GM23338 (cell line): ENCODE data around the gene KCNMA1. TPM values are rescaled to one million over a fixed set of nuclear protein-coding genes. Genes with fewer than 3 reads are reported as not detected.

Source experiments
- ATAC-seq: fragments of 200-7000 bp; cut with Tn5 transposase; 3 replicates; pipeline ENCODE4 v1.9.1; 2020
- DNase-seq: peaks from one replicate; pipeline ENCODE4 v3.0.0-alpha.2; 2015; ENCODE audit warnings: low spot score
- H2AFZ ChIP-seq: fragments of 200-600 bp; sonication (generic); 2 replicates; pipeline ENCODE4 v1.8.0; 2016; ENCODE audit warnings: antibody characterized with exemption, mild to moderate bottlenecking, moderate library complexity
- H3F3A ChIP-seq: fragments of 200-600 bp; sonication (generic); replicated peaks from 2 replicates; pipeline ENCODE4 v1.8.0; 2017; ENCODE audit warnings: antibody characterized with exemption, mixed run types, low read depth
- H3K27ac ChIP-seq: fragments of 200-600 bp; sonication (generic); 2 replicates; pipeline ENCODE4 v1.6.1; 2016; ENCODE audit warnings: low read depth
- H3K27me3 ChIP-seq: fragments of 200-600 bp; sonication (generic); 2 replicates; pipeline ENCODE4 v1.8.0; 2016; ENCODE audit warnings: mild to moderate bottlenecking, mixed run types, moderate library complexity; ENCODE audit not compliant: insufficient read depth
- H3K36me3 ChIP-seq: fragments of 200-600 bp; sonication (generic); 2 replicates; pipeline ENCODE4 v1.8.0; 2016; ENCODE audit warnings: mild to moderate bottlenecking; ENCODE audit not compliant: insufficient read depth
- H3K4me1 ChIP-seq: fragments of 200-600 bp; sonication (generic); 2 replicates; pipeline ENCODE4 v1.8.0; 2016; ENCODE audit warnings: mild to moderate bottlenecking, moderate library complexity; ENCODE audit not compliant: insufficient read depth
- H3K4me2 ChIP-seq: fragments of 200-600 bp; sonication (generic); 2 replicates; pipeline ENCODE4 v1.7.1; 2017; ENCODE audit warnings: mixed run types
- H3K4me3 ChIP-seq: fragments of 200-600 bp; sonication (generic); 2 replicates; pipeline ENCODE4 v1.6.1; 2016; ENCODE audit warnings: mixed run types
- H3K79me2 ChIP-seq: fragments of 200-600 bp; sonication (generic); replicated peaks from 2 replicates; pipeline ENCODE4 v1.8.0; 2017; ENCODE audit warnings: mild to moderate bottlenecking; ENCODE audit not compliant: insufficient read depth
- H3K9me2 ChIP-seq: fragments of 200-600 bp; sonication (generic); 2 replicates; pipeline ENCODE4 v1.8.0; 2017; ENCODE audit not compliant: insufficient read depth
- H4K20me1 ChIP-seq: fragments of 200-600 bp; sonication (generic); replicated peaks from 2 replicates; pipeline ENCODE4 v1.8.0; 2017; ENCODE audit warnings: mild to moderate bottlenecking; ENCODE audit not compliant: insufficient read depth
- H3K27ac Mint-ChIP-seq: 2 replicates; pipeline ENCODE4 v1.8.0; 2020; ENCODE audit warnings: inconsistent platforms, mild to moderate bottlenecking, moderate library complexity, mixed read lengths
- H3K27me3 Mint-ChIP-seq: 3 replicates; pipeline ENCODE4 v1.8.0; 2022; ENCODE audit warnings: low read depth, mild to moderate bottlenecking, moderate library complexity, mixed read lengths, inconsistent platforms; ENCODE audit not compliant: insufficient read depth, poor library complexity
- H3K36me3 Mint-ChIP-seq: 3 replicates; pipeline ENCODE4 v1.8.0; 2021; ENCODE audit warnings: low read depth, mild to moderate bottlenecking, inconsistent platforms, moderate library complexity, mixed read lengths
- H3K4me1 Mint-ChIP-seq: 3 replicates; pipeline ENCODE4 v1.8.0; 2020; ENCODE audit warnings: mild to moderate bottlenecking, inconsistent platforms, mixed read lengths
- H3K4me3 Mint-ChIP-seq: 3 replicates; pipeline ENCODE4 v1.8.0; 2021; ENCODE audit warnings: moderate library complexity, mild to moderate bottlenecking, inconsistent platforms, mixed read lengths
- H3K9me3 Mint-ChIP-seq: 3 replicates; pipeline ENCODE4 v1.8.0; 2020; ENCODE audit warnings: moderate library complexity, mild to moderate bottlenecking, inconsistent platforms, mixed read lengths
- EZH2 ChIP-seq: fragments of 200-600 bp; sonication (generic); IDR thresholded peaks from one replicate; pipeline ENCODE4 v1.8.0; 2017; ENCODE audit warnings: antibody characterized with exemption, mild to moderate bottlenecking, low read depth; ENCODE audit not compliant: unreplicated experiment
- EZH2phosphoT487 ChIP-seq: fragments of 200-600 bp; sonication (generic); IDR thresholded peaks from one replicate; pipeline ENCODE4 v1.8.1; 2018; ENCODE audit warnings: antibody characterized with exemption; ENCODE audit not compliant: unreplicated experiment
- JUNB ChIP-seq: IDR thresholded peaks from one replicate; pipeline ENCODE4 v1.6.1; 2016; ENCODE audit warnings: antibody characterized with exemption; ENCODE audit not compliant: unreplicated experiment
- POLR2AphosphoS5 ChIP-seq: IDR thresholded peaks from 2 replicates; pipeline ENCODE4 v1.6.1; 2016; ENCODE audit warnings: antibody characterized with exemption, low read depth
- REST ChIP-seq: IDR thresholded peaks from one replicate; pipeline ENCODE4 v1.6.1; 2018; ENCODE audit warnings: antibody characterized with exemption; ENCODE audit not compliant: unreplicated experiment
- STAT1 ChIP-seq: IDR thresholded peaks from one replicate; pipeline ENCODE4 v1.6.1; 2016; ENCODE audit warnings: antibody characterized with exemption; ENCODE audit not compliant: unreplicated experiment
- ZNF114 ChIP-seq: fragments of 250-450 bp; sonication (Bioruptor Pico); IDR thresholded peaks from 2 replicates; pipeline ENCODE4 v1.5.0; 2020; ENCODE audit warnings: mild to moderate bottlenecking, moderate library complexity
- polyA plus RNA-seq: library from polyadenylated mRNA; unstranded; fragments of >200 nt; fragmentation: Nextera tagmentation; extraction: Ambion mirVana; gene quantifications from 2 replicates; pipeline ENCODE4 v1.2.1, GENCODE V29; 2016
- total RNA-seq: library from RNA; depleted of rRNA; stranded (reverse); fragments of >200 nt; shearing (Covaris generic); gene quantifications from 2 replicates; pipeline ENCODE4 v1.2.3, GENCODE V29; 2014

Gene KCNMA1
- total and polyA plus RNA-seq, 2 experiments from 2014 or later: 8.2 to 9.0 TPM

GRCh38 chr10:77022671-77023070 is 614.9 kb downstream of the KCNMA1 start (continued):
- TF ChIP-seq REST (no peak), EZH2 (no peak)

- no peaks in the 10 kb centered on the region for H3K9me2 ChIP-seq
- DNase-seq (no peak), ATAC-seq (no peak)
- H3K4me3 Mint-ChIP-seq: no peak overlapping the region
- no peaks in the 10 kb centered on the region for H3K36me3 Mint-ChIP-seq
- H3K27me3 Mint-ChIP-seq: no peaks in the 10 kb centered on the region
- no peaks in the 10 kb centered on the region for H3K79me2 ChIP-seq
- no peaks in the 10 kb centered on the region for H3K9me3 Mint-ChIP-seq
- H3K36me3 ChIP-seq: no peaks in the 10 kb centered on the region
- peaks cover 4% of the 10 kb centered on the region; the same call in 2 of the 3 replicates for H3K4me1 Mint-ChIP-seq
- H3K27me3 ChIP-seq: no peaks in the 10 kb centered on the region
- H3K4me3 ChIP-seq: no peak overlapping the region
- H3K4me2 ChIP-seq: no peak overlapping the region
- H3F3A ChIP-seq: no peaks in the 10 kb centered on the region
- H3K27ac Mint-ChIP-seq: no peak overlapping the region
- TF ChIP-seq EZH2phosphoT487: no peak
- no peak for TF ChIP-seq REST
- no peak for TF ChIP-seq EZH2
- no peak for TF ChIP-seq JUNB
- no peak overlapping the region for H3K27ac ChIP-seq
- H3K4me1 ChIP-seq: no peaks in the 10 kb centered on the region
- H2AFZ ChIP-seq: no peak overlapping the region
- no peaks in the 10 kb centered on the region for H4K20me1 ChIP-seq
Observed at GRCh38 chr10:77021966-77022490, 615.6 kb downstream of the KCNMA1 start.

- DNase-seq (no peak), ATAC-seq (no peak)
- TF ChIP-seq STAT1 (no peak), ZNF114 (CRISPR knock-in tag) (no peak), POLR2AphosphoS5 (no peak)
- peaks cover 4% of the 10 kb centered on the region; the same call in 2 of the 3 replicates for H3K4me1 Mint-ChIP-seq
- Histone ChIP-seq H2AFZ (no peak overlapping the region), H3K4me3 (no peak overlapping the region), H3K4me1 (no peaks in the 10 kb centered on the region), H3K9me2 (no peaks in the 10 kb centered on the region; the same call in 1 of the 2 replicates), H3K36me3 (no peaks in the 10 kb centered on the region), H3K27ac (no peak overlapping the region), H4K20me1 (no peaks in the 10 kb centered on the region), H3K27me3 (no peaks in the 10 kb centered on the region), H3F3A (no peaks in the 10 kb centered on the region), H3K4me2 (no peak overlapping the region), H3K79me2 (no peaks in the 10 kb centered on the region)
- no peak overlapping the region for H3K4me3 Mint-ChIP-seq
- H3K27ac Mint-ChIP-seq: no peak overlapping the region
- no peaks in the 10 kb centered on the region for H3K27me3 Mint-ChIP-seq
- H3K36me3 Mint-ChIP-seq: no peaks in the 10 kb centered on the region
- no peaks in the 10 kb centered on the region for H3K9me3 Mint-ChIP-seq
Observed at GRCh38 chr10:77020426-77021040, 617.1 kb downstream of the KCNMA1 start.
